Esophagus squamous epithelium (tissue), 5 donors: ENCODE data around the gene SLC9A1. TPM values are rescaled to one million over a fixed set of nuclear protein-coding genes. Genes with fewer than 3 reads are reported as not detected.
A peak's percentile ranks its signal among the peaks of the same experiment; 100 is the strongest.
"Not testable (repeated sequence)": the region's sequence is repeated elsewhere in the genome, so short reads cannot be mapped to it uniquely, and the experiment has no call there.

Experiments used
- DNase-seq: peaks from one replicate; lab custom pipeline; 2025; lab: John Stamatoyannopoulos, UW
- H3K27ac ChIP-seq, 4 donors: fragments of 200-600 bp; sonication (generic); one replicate each; pipeline ENCODE4 v1.5.1; 2016 to 2019; ENCODE audit warnings: mild to moderate bottlenecking in 1 of 4
- H3K27me3 ChIP-seq, 4 donors: fragments of 200-600 bp; sonication (generic); 1 replicate in 3 of 4; 2 replicates in 1 of 4; pipeline versions ENCODE4 v1.5.1 to v1.6.0; 2017 to 2021; ENCODE audit warnings: antibody characterized with exemption in 1 of 4
- H3K36me3 ChIP-seq, 3 donors: fragments of 200-600 bp; sonication (generic); one replicate each; pipeline ENCODE4 v1.5.1; 2016 to 2019
- H3K4me1 ChIP-seq, 3 donors: fragments of 200-600 bp; sonication (generic); one replicate each; pipeline ENCODE4 v1.5.1; 2017 to 2019
- H3K4me3 ChIP-seq, 4 donors: fragments of 200-600 bp; sonication (generic); 1 replicate in 3 of 4; 2 replicates in 1 of 4; pipeline ENCODE4 v1.5.1; 2016 to 2019; ENCODE audit warnings: mild to moderate bottlenecking in 2 of 4, moderate library complexity in 1 of 4
- H3K9me3 ChIP-seq, 3 donors: fragments of 200-600 bp; sonication (generic); one replicate each; pipeline ENCODE4 v1.5.1; 2016 to 2019
- POLR2A ChIP-seq, 4 donors: fragments of 450-650 bp; IDR thresholded peaks; one replicate each; pipeline ENCODE4 v1.6.1; 2017; ENCODE audit warnings: antibody characterized with exemption in 4 of 4, mild to moderate bottlenecking in 4 of 4, moderate library complexity in 3 of 4
- WGBS, 2 donors: methylation state at CpG; one replicate each; pipeline ENCODE4 v1.1.5; 2018; 5-methylcytosine and 5-hydroxymethylcytosine counted together
- intact Hi-C: fragments of 100-400 bp; cut with DNase I; formaldehyde crosslinking; loops from one replicate; pipeline ENCODE4 v1.15.0; 2022
- total RNA-seq, 4 donors: library from RNA; depleted of rRNA; stranded (reverse); fragments of >200 nt; gene quantifications; one replicate each; pipeline ENCODE4 v1.1.0, GENCODE V29; 2016
- TF ChIP-seq, protein P1 (sequence below), 6 experiments: fragments of 450-650 bp in 4 of 6; fragments of 200-600 bp in 2 of 6; sonication (generic) in 2 of 6; IDR thresholded peaks; one replicate each; pipeline ENCODE4 v1.5.1; 2016 to 2019; ENCODE audit warnings: antibody characterized with exemption in 6 of 6, mild to moderate bottlenecking in 4 of 6, moderate library complexity in 4 of 6
- donor health status: DM: yes; HTN: yes; CAD: no.

The SLC9A1 gene
- total RNA-seq, 4 donors from 2014 or later: 11.4 to 18.8 (median 16.6) TPM

DNA sequence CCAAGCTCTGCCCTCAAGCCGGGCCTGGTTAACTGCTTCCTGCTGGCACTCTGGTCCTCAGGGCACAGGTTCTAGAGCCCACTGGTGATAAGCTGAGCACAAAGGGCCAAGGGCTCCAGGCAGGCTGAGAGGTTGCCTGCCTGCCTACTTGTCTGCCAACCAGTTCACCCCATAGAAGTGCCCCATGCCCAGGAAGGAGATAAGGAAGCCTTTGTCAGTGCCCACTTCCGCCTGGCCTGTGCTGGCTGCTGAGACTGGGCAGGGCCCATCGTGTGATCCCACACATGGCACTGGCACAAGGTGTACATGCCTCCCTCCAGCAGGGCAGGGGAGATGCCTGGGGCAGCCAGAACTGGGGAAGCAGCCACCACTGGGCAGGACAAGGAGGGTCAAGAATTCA lies 24.1 kb downstream of the SLC9A1 start:
- Histone ChIP-seq H3K4me3 (no peak overlapping the region), H3K9me3 (no peaks in the 10 kb centered on the region), H3K27me3 (no peaks in the 10 kb centered on the region), H3K36me3 (peaks cover 0 to 36% (median 0%) of the 10 kb centered on the region in 3 donors), H3K27ac (no peak overlapping the region), H3K4me1 (peaks cover 0 to 24% (median 0%) of the 10 kb centered on the region in 3 donors)
- TF ChIP-seq, protein P1, sequence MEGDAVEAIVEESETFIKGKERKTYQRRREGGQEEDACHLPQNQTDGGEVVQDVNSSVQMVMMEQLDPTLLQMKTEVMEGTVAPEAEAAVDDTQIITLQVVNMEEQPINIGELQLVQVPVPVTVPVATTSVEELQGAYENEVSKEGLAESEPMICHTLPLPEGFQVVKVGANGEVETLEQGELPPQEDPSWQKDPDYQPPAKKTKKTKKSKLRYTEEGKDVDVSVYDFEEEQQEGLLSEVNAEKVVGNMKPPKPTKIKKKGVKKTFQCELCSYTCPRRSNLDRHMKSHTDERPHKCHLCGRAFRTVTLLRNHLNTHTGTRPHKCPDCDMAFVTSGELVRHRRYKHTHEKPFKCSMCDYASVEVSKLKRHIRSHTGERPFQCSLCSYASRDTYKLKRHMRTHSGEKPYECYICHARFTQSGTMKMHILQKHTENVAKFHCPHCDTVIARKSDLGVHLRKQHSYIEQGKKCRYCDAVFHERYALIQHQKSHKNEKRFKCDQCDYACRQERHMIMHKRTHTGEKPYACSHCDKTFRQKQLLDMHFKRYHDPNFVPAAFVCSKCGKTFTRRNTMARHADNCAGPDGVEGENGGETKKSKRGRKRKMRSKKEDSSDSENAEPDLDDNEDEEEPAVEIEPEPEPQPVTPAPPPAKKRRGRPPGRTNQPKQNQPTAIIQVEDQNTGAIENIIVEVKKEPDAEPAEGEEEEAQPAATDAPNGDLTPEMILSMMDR (IDR thresholded peaks at IDR 0.05): no peak
- 17 to 64% methylated on average over 1 to 3 of the region's 3 CpGs for WGBS, 2 donors
- intact Hi-C loops: no loop called here
- no peak for DNase-seq

DNA sequence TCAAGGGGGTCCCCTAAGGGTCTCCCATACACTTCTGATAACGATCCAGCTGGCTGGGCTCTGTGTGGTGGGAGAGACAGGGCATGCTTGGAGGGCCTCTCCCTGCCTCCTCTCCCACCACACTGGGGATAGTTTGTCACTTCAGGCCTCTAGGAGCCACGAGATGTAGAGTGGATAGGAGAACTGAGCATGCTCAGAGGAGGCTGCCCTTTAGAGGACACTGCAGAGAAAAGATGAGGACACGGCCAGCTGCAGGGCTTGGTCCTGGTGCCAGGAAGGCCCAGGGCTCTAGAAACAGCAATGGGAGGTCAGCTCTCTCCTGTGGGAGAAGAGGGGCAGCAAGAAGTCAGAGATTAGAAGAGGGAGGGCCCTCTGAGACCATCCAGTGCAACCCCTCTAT lies 25.7 kb downstream of the SLC9A1 start:
- no peaks in the 10 kb centered on the region for H3K27me3 ChIP-seq
- DNase-seq: no peak
- intact Hi-C loops: no loop called here
- no peak for TF ChIP-seq POLR2A (IDR thresholded peaks at IDR 0.05)
- 48 to 75% methylated on average over 2 to 3 of the region's 3 CpGs for WGBS, 2 donors
- H3K4me1 ChIP-seq: peaks cover 0 to 33% (median 0%) of the 10 kb centered on the region in 3 donors
- no peak overlapping the region for H3K4me3 ChIP-seq
- peaks cover 0 to 33% (median 0%) of the 10 kb centered on the region in 3 donors for H3K36me3 ChIP-seq
- no peak overlapping the region for H3K27ac ChIP-seq
- no peaks in the 10 kb centered on the region for H3K9me3 ChIP-seq

DNA sequence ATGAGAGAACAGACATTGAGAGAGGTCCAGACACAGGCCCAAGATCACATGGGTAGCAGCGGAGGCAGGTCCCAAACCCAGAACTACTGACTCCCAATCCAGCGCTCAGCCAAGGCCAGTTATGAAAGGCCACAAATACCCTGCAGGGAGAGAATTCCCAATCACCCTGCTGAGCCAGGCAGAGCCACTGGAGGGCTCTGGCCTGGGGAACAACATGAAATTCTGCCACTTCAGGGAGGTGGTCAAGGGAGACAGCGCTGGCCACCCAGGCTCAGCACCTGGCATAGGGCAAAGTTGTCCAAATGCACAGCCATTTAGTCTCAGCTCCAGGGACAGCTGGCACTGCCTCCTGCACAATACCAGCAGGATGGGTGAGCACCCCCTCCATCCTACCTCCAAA lies 27.5 kb downstream of the SLC9A1 start:
- Histone ChIP-seq H3K4me3 (no peak overlapping the region), H3K27me3 (no peaks in the 10 kb centered on the region), H3K4me1 (peaks cover 5 to 49% (median 7%) of the 10 kb centered on the region in 3 donors), H3K9me3 (no peaks in the 10 kb centered on the region), H3K36me3 (peaks cover 0 to 25% (median 0%) of the 10 kb centered on the region in 3 donors), H3K27ac (no peak overlapping the region)
- intact Hi-C loops: no loop called here
- no peak for TF ChIP-seq POLR2A (IDR thresholded peaks at IDR 0.05)
- TF ChIP-seq, protein P1 (IDR thresholded peaks at IDR 0.05): no peak
- DNase-seq: no peak
- 100% methylated on average over 1 to 2 of the region's 3 CpGs for WGBS, 2 donors

DNA sequence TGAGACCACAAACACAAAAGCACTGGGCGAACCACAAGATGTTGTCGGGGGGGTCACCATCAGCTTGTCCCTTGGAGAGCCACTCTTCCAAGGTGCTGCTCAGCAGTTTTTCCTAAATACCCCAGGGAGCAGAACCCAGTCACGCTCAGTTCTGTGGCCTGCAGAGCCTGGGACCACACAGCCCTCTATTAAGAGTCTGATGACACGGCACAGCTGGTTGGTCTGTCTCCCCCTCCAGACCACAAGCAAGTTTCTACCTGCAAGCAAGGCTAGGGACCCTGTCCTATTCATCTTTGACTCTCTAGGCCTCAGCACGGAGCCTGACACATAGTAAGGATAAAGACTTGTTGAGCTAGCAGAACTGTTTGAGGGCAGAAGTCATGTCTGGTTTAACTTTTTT lies 28.5 kb downstream of the SLC9A1 start:
- no peak overlapping the region for H3K4me3 ChIP-seq
- intact Hi-C loops: no loop called here
- H3K27ac ChIP-seq: peak overlapping the region in 1 of 4 donors; percentile 22
- peaks cover 11 to 59% (median 15%) of the 10 kb centered on the region in 3 donors for H3K4me1 ChIP-seq
- no peaks in the 10 kb centered on the region for H3K9me3 ChIP-seq
- DNase-seq: no peak
- TF ChIP-seq POLR2A (IDR thresholded peaks at IDR 0.05): no peak
- TF ChIP-seq, protein P1 (IDR thresholded peaks at IDR 0.05): no peak
- H3K36me3 ChIP-seq: peaks cover 0 to 25% (median 0%) of the 10 kb centered on the region in 3 donors
- 81 to 92% methylated on average over 4 to 5 of the region's 5 CpGs for WGBS, 2 donors
- no peaks in the 10 kb centered on the region for H3K27me3 ChIP-seq

DNA sequence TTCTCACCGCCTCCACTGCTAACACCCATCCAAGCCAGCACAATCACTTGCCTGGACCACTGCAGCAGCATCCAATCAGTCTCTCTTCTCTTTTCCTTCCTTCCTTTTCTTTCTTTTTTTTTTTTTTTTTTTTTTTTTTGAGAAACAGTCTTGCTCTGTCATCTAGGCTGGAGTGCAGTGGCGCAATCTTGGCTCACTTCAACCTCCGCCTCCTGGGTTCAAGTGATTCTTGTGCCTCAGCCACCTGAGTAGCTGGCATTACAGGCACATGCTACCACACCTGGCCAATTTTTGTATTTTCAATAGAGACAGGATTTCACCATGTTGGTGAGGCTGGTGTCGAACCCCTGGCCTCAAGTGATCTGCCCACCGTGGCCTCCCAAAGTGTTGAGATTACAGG lies 29.8 kb downstream of the SLC9A1 start:
- H3K27ac ChIP-seq, H3K27me3 ChIP-seq, intact Hi-C loops, H3K4me3 ChIP-seq, DNase-seq, H3K9me3 ChIP-seq: not testable (repeated sequence)
- 89 to 100% methylated on average over 1 to 5 of the region's 5 CpGs for WGBS, 2 donors
- Histone ChIP-seq H3K36me3 (peaks cover 0 to 25% (median 0%) of the 10 kb centered on the region in 3 donors), H3K4me1 (peaks cover 11 to 57% (median 19%) of the 10 kb centered on the region in 3 donors)

DNA sequence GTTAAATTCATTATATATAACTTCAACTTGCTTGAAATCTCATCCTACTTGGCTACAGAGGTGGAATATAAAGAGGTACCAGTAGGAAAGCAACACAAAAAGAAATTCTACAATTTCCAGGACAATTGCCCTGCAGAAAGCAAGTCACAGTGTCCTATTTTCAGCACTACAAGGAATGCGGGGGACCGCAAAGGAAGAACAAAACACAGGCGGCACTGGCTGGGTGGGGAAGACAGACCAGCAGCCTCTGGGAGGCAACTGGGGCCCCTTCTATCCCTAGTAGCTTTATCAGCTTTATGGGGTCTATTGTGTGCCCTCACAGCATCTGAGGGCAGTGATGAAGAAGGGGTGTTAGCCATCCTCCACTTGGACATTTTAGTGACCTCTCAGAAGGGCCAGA lies 30.5 kb downstream of the SLC9A1 start:
- TF ChIP-seq POLR2A (IDR thresholded peaks at IDR 0.05): no peak
- TF ChIP-seq, protein P1 (IDR thresholded peaks at IDR 0.05): no peak
- Histone ChIP-seq H3K27me3 (no peaks in the 10 kb centered on the region), H3K36me3 (peaks cover 0 to 24% (median 0%) of the 10 kb centered on the region in 3 donors), H3K27ac (no peak overlapping the region), H3K9me3 (no peaks in the 10 kb centered on the region), H3K4me1 (peaks cover 11 to 64% (median 26%) of the 10 kb centered on the region in 3 donors), H3K4me3 (no peak overlapping the region)
- DNase-seq: no peak
- intact Hi-C loops: no loop called here
- WGBS, 2 donors: 91 to 96% methylated on average over 3 of the region's 3 CpGs
